ENCODE results near the gene CPNE6. TPM values are rescaled to one million over a fixed set of nuclear protein-coding genes. Genes with fewer than 3 reads are reported as not detected.
"Not testable (repeated sequence)": the region's sequence is repeated elsewhere in the genome, so short reads cannot be mapped to it uniquely, and the experiment has no call there.

The CPNE6 gene
- total and polyA plus RNA-seq, 8 donors, result 0.07 TPM; not detected in 7

GRCh38 chr14:24036169-24036962, 35.0 kb upstream of the CPNE6 start:
- peak; percentile 90 to 95 (median 93) for ATAC-seq
- peak overlapping the region; percentile 70 to 97 (median 93) for H3K27ac ChIP-seq
- peaks cover 0 to 9% (median 0%) of the 10 kb centered on the region in 3 donors for H3K4me1 ChIP-seq
- H3K36me3 ChIP-seq, result no peaks in the 10 kb centered on the region
- DNase-seq, result peak; percentile 84 to 94 (median 87)
- no peaks in the 10 kb centered on the region for H3K27me3 ChIP-seq
- WGBS, 2 donors, result 0% methylated on average over 43 to 50 of the region's 50 CpGs
- no peak for FAIRE-seq
- intact Hi-C loops (cut with DNase I), result no loop called here
- TF ChIP-seq CTCF (IDR thresholded peaks at IDR 0.05), result peak; percentile 27 to 60 (median 54)
- H3K9me3 ChIP-seq, result no peaks in the 10 kb centered on the region
- H3K4me3 ChIP-seq, result peak overlapping the region; percentile 12 to 65 (median 53)

GRCh38 chr14:24036963-24037657, 34.3 kb upstream of the CPNE6 start:
- 26 to 35% methylated on average over 10 of the region's 10 CpGs for WGBS, 2 donors
- peak overlapping the region; percentile 70 to 97 (median 93) for H3K27ac ChIP-seq

DNA sequence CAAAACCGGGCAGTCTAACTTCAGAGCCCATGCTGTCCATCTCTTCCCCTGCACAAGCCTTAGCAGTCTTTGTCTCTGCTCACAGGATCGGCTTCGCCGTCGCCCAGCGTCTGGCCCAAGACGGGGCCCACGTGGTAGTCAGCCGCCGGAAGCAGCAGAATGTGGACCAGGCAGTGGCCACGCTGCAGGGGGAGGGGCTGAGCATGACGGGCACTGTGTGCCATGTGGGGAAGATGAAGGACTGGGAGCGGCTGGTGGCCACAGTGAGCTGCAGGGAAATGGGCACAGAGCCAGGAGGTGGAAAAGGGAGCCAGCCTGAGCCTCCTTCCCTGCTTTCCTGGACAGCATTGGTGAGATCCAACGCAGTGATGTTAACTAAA, 33.7 kb upstream of the CPNE6 start:
- no peak for FAIRE-seq
- Histone ChIP-seq H3K9me3 (no peaks in the 10 kb centered on the region), H3K27me3 (no peaks in the 10 kb centered on the region), H3K4me3 (no peak overlapping the region), H3K27ac (no peak overlapping the region), H3K4me1 (peaks cover 0 to 9% (median 0%) of the 10 kb centered on the region in 3 donors), H3K36me3 (no peaks in the 10 kb centered on the region)
- ATAC-seq, result no peak
- DNase-seq, result peak in 4 of 6 donors; percentile 59 to 79 (median 65)
- 60 to 62% methylated on average over 14 of the region's 14 CpGs for WGBS, 2 donors
- no peak for TF ChIP-seq CTCF (IDR thresholded peaks at IDR 0.05)
- intact Hi-C loops (cut with DNase I), result no loop called here

More at GRCh38 chr14:24036963-24037657, 34.3 kb upstream of the CPNE6 start:
- intact Hi-C loops (cut with DNase I); H3K9me3 ChIP-seq; H3K36me3 ChIP-seq; H3K4me1 ChIP-seq; FAIRE-seq; ATAC-seq; DNase-seq; H3K27me3 ChIP-seq: not testable (repeated sequence)
- peak overlapping the region in 3 of 4 donors; percentile 12 to 65 (median 64) for H3K4me3 ChIP-seq

- H3K4me1 ChIP-seq, result peaks cover 0 to 9% (median 5%) of the 10 kb centered on the region in 3 donors
- intact Hi-C loops (cut with DNase I), result no loop called here
- no peaks in the 10 kb centered on the region for H3K36me3 ChIP-seq
- H3K27me3 ChIP-seq, result no peaks in the 10 kb centered on the region
- no peak overlapping the region for H3K4me3 ChIP-seq
- 78 to 80% methylated on average over 2 of the region's 2 CpGs for WGBS, 2 donors
- ATAC-seq, result no peak
- FAIRE-seq, result no peak
- no peak for DNase-seq
- no peak overlapping the region for H3K27ac ChIP-seq
- no peaks in the 10 kb centered on the region for H3K9me3 ChIP-seq
- no peak for TF ChIP-seq CTCF (IDR thresholded peaks at IDR 0.05)
These were observed 32.7 kb upstream of the CPNE6 start for GRCh38 chr14:24038686-24039085.

DNA sequence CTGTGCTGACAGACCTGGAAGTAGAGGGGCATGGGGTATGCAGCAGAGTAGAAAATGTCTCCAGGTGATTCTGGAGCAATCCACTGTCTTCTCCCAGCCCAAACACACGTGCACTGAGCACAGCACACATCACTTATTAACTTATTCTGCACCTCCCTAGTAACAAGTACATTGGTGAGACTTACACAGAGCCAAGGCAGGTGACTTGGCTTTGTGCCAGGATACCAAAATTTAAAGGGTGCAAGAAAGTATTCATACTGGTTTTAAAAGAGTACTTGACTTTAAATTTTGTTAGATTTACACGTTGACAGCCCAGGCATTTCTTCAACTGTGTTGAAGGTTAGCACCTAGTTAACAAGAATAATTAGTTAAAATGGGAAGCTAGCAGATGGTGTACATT, 30.7 kb upstream of the CPNE6 start:
- Histone ChIP-seq H3K9me3 (no peaks in the 10 kb centered on the region), H3K4me3 (no peak overlapping the region), H3K36me3 (no peaks in the 10 kb centered on the region), H3K27me3 (no peaks in the 10 kb centered on the region), H3K4me1 (peaks cover 0 to 9% (median 5%) of the 10 kb centered on the region in 3 donors), H3K27ac (no peak overlapping the region)
- TF ChIP-seq CTCF (IDR thresholded peaks at IDR 0.05), result no peak
- FAIRE-seq (no peak), ATAC-seq (no peak), DNase-seq (no peak)
- intact Hi-C loops (cut with DNase I), result no loop called here
- WGBS, 2 donors, result 14 to 25% methylated on average over 2 of the region's 2 CpGs

Data from pancreas (tissue), 10 donors.